Ecto neural progenitor cell (in vitro differentiated cells): Measurements from ENCODE around the gene PGAM5.
A peak's percentile ranks its signal among the peaks of the same experiment; 100 is the strongest.
"Not testable (repeated sequence)": the region's sequence is repeated elsewhere in the genome, so short reads cannot be mapped to it uniquely, and the experiment has no call there.

Experiments
- DNase-seq: peaks from one replicate; pipeline ENCODE4 v3.0.0-alpha.2; 2018; ENCODE audit warnings: low spot score

The PGAM5 gene

DNA sequence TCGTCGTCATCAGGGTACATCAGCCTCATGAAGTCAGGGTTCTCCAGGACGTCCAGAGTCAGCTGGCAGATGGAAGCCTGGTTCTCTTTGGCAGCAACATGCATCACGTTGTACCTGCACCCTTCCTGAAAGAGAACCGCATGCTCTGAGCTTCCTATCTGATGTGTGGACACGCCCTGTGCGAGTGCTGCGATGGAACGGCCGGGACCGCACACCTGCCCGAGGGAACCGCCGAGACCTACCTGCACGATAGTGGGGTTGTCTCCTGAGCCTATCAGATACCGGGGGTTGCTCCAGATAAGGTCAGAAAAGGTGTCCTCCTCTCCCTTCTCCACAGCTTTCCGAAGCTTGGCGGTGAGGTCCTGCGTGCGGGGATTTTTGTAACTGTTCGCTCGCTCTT, 37.3 kb downstream of the PGAM5 start:
- DNase-seq = no peak

DNA sequence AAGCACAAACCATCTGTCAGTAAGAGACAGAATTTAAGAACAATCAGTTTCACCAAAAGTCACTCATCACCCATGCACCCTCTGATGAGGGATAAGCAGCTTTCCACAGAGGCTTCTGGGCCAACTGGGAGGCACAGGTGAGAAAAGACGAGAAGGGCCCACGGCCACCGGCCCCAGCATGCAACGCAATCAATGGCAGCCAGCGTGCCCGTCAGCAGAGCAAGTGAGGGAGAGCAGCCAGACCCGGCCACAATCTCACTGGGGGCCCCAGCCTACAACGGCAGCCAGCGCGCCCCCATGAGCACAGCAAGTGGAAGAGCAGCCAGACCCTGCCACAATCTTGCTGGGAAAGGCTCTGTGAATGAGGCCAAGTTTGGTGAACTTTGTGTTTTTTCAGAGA, 37.7 kb downstream of the PGAM5 start:
- DNase-seq = no peak

DNA sequence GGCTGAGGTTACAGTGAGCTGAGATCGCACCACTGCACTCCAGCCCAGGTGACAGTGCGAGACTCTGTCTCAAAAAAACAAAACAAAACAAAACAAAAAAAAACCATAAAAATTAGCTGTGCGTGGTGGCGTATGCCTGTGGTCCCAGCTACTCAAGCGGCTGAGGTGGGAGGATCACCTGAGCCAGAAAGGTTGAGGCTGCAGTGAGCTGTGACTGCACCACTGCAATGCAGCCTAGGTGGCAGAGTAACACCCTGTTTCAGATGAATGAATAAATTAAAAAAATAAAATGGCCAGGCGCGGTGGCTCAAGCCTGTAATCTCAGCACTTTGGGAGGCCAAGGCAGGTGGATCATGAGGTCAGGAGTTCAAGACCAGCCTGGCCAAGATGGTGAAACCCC, 43.0 kb downstream of the PGAM5 start:
- not testable (repeated sequence) for DNase-seq

DNA sequence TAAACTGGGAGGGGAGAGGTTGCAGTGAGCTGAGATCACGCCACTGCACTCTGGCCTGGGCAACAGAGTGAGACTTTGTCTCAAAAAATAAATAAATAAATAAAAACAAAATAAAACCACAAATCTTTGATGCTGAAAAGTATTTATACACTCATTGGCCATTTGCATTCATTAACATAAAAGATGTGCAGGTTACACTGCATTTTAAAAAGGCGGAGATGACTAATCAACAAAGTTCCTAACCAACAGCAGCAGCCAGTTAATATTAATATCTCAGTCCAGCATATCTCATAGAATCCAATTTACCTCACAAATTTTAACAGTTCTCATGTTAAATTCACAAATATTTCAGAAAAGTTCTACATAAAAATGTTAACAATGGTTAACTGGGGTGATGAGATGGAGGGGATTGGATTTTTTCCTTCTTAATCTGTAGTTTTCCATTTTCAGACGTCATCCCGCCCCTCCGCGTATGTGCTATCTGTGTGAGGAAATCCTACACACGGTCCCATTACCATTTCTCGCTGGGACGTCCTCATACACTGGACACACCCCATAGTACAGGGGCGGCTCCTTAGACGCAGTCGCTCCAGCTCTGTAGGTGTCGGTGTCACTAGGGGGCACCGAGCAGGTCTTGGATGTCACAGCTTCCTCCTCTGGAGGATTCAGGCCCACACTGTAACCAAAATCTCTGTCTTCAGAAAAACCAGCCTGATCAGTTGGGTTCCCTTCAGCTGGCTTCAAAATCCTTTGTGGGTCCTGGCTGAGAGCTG, 43.7 kb downstream of the PGAM5 start:
- DNase-seq = no peak

DNA sequence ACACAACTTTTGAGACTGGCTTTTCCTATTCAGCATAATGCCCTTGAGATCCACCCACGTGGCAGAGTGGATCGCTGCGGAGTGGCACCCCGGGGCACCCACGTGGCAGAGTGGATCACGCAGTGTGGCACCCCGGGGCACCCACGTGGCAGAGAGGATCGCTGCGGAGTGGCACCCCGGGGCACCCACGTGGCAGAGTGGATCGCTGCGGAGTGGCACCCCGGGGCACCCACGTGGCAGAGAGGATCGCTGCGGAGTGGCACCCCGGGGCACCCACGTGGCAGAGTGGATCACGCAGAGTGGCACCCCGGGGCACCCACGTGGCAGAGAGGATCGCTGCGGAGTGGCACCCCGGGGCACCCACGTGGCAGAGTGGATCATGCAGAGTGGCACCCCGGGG, 48.2 kb downstream of the PGAM5 start:
- not testable (repeated sequence) for DNase-seq

DNA sequence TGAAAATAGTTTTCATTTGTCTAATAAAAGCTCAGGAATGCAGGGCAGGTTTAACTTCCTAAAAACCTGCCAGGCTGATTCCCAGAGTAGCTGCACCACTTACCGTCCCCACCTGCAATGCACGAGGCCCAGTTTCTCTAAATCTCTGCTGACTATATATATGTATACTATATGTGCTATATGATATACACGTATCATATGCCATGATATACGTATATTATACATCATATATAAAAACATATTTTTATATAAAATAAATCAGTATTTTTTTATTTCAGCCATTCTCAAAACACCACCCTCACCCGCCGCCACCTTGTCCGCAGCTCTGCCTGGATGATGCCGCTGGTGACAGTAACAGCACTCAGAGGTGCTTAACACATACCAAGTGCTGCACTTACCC, 48.7 kb downstream of the PGAM5 start:
- DNase-seq = no peak

DNA sequence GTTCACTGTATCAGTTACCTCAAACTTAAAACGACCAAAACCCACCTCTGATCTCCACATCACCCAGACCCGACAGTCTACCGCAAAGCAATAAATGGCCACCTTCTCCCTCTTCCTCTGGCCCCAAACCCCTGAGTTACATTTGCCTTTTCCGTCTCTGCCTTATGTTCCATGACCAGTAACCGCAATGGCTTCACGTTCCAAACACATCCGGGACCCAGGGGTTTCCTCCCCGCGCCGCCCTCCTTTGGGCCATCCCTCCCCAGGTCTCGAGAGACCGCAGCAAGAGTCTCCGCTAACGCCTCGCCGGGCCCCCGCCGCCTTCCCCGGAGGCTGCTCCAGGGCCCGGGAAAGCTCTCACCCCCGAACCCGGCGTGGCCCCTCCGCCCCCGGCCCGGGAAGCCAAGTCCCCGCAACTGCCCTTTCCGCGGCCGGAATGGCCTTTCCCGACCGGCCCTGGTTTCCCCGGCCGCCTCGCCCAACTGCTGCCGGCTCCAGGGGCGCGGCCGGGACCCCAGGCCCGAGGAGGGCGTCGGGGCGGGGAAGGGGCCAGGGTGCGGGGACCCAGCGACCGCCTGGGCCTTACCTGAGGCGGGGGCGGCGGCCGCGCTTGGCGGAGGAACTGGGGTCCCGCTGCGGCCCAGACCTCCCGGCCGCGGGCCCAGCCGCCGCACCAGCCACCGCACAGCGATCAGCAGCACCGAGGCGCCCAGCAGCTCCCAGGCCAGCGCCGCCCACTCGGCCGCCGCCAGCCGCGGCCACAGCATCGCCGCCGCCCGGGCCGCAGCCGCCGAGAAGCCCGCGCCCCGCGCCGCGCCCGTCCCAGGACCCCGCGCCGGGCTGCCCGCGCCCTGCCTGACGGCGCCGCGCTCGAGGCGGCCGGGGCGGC, 50.6 kb downstream of the PGAM5 start, which contains the start of gene ANKLE2:
TSS of gene ANKLE2 (minus strand) at position 801 of the 889 bp plus-strand sequence. CDS start at position 767, 34 bp downstream.
- DNase-seq = peak; percentile 81

DNA sequence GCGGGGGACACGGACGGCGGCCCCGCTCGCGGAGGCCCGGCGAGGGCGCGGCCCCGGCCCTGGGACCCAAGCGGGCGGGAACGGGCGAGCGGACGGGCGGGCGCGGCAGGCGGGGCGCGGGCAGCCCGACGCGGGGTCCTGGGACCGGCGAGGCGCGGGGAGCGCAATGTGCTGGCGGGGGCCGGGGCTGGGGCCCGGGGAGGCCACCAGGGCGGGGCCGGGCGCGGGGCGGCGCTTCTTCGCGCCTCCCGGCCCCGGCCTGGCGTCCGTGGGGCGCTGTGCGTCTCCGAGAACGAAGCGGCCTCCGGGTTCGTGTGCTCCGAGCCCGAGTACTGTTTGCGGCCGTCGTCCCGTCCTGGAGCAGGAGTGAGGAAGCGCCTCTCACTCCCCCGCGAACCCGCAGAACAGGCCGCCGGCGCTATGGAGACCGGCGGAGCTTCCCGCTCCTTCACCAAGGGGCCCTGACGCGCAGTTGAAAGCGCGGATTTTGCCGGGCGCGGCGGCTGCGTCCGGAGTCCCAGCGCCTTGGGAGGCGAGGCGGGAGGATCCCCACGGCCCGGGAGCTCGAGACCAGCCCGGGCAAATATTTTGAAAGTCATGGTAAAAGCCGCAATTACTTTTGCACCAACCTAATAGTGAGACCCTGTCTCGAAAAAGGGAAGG, 51.4 kb downstream of the PGAM5 start:
- peak; percentile 91 for DNase-seq

DNA sequence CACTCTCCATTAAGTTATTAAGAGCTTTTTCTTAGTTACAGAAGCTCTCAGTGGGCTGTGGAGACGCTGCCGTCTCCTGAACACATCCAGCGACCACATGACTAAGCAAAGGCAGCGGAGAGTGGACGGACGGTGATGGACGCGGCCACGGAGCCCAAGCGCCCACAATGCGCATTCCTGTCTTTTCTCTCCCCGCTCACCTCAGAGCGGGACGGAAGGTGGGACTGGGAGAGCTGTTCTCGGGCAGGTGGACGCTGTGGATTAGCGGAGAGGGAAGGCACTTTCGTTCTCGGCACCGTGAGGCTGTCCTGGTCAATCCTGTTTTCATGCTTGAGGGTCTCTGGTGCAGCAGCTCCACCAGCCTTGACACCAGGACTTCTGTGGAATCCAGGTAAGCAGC, 53.6 kb downstream of the PGAM5 start:
- no peak for DNase-seq

DNA sequence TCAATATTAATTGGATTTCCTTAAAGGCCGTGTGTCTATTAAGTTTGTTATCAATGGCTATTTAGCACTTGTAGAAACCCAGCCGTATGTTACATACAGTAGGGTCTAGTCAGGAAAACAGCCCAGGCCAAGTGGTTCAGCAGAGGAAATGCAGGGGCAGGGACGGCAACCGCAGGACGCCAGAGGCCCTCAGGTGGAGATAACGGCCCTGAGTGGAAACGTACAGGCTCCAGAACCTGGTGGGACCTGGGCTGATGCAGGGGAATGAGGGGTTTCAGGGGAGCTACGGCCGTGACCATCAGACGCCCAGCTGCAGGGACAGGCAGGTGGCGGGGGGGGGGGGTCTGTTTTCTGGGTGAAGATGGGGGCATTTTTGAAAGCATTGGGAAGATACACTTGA, 54.7 kb downstream of the PGAM5 start:
- no peak for DNase-seq

DNA sequence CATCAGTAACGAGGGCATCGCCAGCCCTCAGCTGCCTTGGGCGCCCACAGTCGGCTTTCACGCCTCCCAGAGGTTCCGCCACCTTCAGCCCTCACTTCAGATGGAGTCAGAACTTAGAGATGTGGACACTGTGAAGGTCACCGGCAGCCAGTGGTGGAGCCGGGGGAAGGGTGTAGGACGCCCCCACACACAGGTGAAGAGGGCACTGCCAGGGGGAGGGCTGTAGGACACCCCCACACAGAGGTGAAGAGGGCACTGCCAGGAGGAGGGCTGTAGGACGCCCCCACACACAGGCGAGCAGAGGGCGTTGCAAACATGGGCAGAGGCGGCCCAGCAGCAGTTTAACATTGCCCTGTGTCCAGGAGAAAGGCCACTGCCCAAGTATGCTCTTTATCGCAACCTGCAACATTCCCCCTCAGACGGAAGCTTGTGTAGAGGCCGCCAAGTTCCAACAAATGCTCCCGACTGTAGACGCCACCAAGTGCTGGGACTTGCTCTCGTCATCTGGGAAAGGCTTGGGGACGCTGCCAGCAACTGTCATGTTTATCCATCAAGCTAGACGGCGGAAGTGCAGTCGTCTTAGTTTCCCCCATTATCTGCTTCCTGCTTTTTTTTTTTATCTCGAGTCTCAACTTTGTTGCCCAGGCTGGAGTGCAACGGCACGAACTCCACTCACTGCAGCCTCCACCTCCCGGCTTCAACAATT, 55.9 kb downstream of the PGAM5 start:
- DNase-seq = no peak

DNA sequence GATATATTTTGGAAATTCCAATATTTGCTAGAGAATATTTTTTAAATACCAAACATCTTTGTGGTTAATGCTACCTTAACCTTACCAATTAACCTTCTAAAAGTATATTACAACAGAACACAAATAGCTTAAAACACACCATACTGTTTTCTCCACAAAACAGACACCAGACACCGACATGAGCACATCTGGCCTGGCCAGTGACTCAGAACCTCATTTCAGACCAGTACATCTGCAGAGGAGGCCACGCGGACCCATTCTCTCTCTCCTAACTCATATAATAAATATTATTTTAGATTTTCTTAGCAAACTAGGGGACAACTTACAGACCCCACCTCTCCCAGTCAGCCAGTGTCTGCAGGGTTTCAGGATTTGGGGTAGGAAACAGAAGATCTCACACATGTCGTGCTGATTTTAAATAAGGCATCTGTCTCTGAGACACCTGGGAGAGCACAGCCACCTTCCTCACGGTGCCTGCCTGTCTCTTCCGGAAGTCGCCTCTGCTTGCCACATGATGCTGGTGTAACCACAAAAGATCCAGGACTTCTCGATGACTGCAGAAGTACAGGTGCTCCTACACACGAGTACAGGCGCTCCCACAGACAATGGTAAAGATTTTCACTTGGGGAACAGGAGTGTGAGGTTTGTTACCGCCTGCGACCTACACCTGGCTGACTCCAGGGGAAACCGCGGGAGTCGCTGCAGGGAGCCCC, 60.6 kb downstream of the PGAM5 start:
- DNase-seq = no peak
